Endothelial cell of umbilical vein (primary cell): ENCODE results near the gene ATIC. TPM values are rescaled to one million over a fixed set of nuclear protein-coding genes. Genes with fewer than 3 reads are reported as not detected.
A peak's percentile ranks its signal among the peaks of the same experiment; 100 is the strongest.

Experiments
- BruUV-seq: library from RNA; stranded (reverse); fragments of 400-500 nt; replicated peaks from 2 replicates; lab custom pipeline; 2021; lab: Mats Ljungman, UMichigan
- CTCF ChIA-PET: fragments of 300-600, 350-600 bp; sonication (Branson Sonifier 250); formaldehyde crosslinking; loops from one replicate; lab custom pipeline; 2021; ENCODE audit warnings: antibody characterized with exemption, inconsistent platforms; lab: Charles Lee
- POLR2A ChIA-PET: fragments of 300-600, 350-600 bp; sonication (Branson Sonifier 250); formaldehyde crosslinking; loops from one replicate; lab custom pipeline; 2021; ENCODE audit warnings: antibody characterized with exemption, inconsistent platforms; lab: Charles Lee
- DNase-seq: peaks from one replicate; pipeline ENCODE4 v3.0.0-alpha.2; 2011; ENCODE audit warnings: low read depth, low spot score
- FAIRE-seq: peaks from 2 replicates; lab custom pipeline; 2011; peaks lifted over from hg19 to GRCh38; lab: Jason Lieb, UNC
- H2AFZ ChIP-seq: 2 replicates; pipeline ENCODE4 v1.6.0; 2012; ENCODE audit warnings: low read depth, low read length, control low read depth, inconsistent platforms
- H3K27ac ChIP-seq: 2 replicates; pipeline ENCODE4 v1.5.1; 2011; ENCODE audit warnings: low read depth, mild to moderate bottlenecking, control low read depth, low read length, moderate library complexity; ENCODE audit not compliant: insufficient read depth
- H3K27me3 ChIP-seq, 2 experiments: 2 replicates each; pipeline versions ENCODE4 v1.6.0 to v1.6.1; 2011; ENCODE audit warnings: low read length in 2 of 2, mixed read lengths in 1 of 2; ENCODE audit not compliant: control insufficient read depth in 2 of 2, insufficient read depth in 2 of 2
- H3K36me3 ChIP-seq, 2 experiments: 2 replicates in 1 of 2; 3 replicates in 1 of 2; pipeline ENCODE4 v1.5.1; 2011; ENCODE audit warnings: low read length in 2 of 2, mild to moderate bottlenecking in 1 of 2, moderate library complexity in 1 of 2; ENCODE audit not compliant: control insufficient read depth in 2 of 2, insufficient read depth in 2 of 2; ENCODE audit errors: extremely low read depth in 1 of 2
- H3K4me1 ChIP-seq: 3 replicates; pipeline ENCODE4 v1.5.1; 2011; ENCODE audit warnings: mild to moderate bottlenecking, low read length; ENCODE audit not compliant: control insufficient read depth, insufficient read depth; ENCODE audit errors: extremely low read depth
- H3K4me2 ChIP-seq: 2 replicates; pipeline ENCODE4 v1.6.1; 2011; ENCODE audit warnings: low read length, control low read depth, mixed read lengths; ENCODE audit not compliant: insufficient read depth
- H3K4me3 ChIP-seq, 3 experiments: fragments of 200-600 bp in 1 of 3; sonication (generic), shearing (Covaris generic) in 1 of 3; replicated peaks in 1 of 3; 2 replicates each; pipeline ENCODE4 v1.5.1; 2011 to 2016; ENCODE audit warnings: control low read depth in 3 of 3, low read length in 3 of 3, mild to moderate bottlenecking in 2 of 3, inconsistent platforms in 1 of 3, low read depth in 1 of 3, moderate library complexity in 1 of 3; ENCODE audit not compliant: insufficient read depth in 1 of 3
- H3K79me2 ChIP-seq: 2 replicates; pipeline ENCODE4 v1.6.0; 2012; ENCODE audit warnings: low read length, inconsistent platforms; ENCODE audit not compliant: control insufficient read depth, insufficient read depth
- H3K9ac ChIP-seq: replicated peaks from 2 replicates; pipeline ENCODE3; 2011; ENCODE audit warnings: low read length, control low read depth; ENCODE audit not compliant: insufficient read depth; ENCODE audit errors: extremely low read depth
- H3K9me1 ChIP-seq: replicated peaks from 3 replicates; pipeline ENCODE4 v1.6.0; 2011; ENCODE audit warnings: mild to moderate bottlenecking, low read length; ENCODE audit not compliant: control insufficient read depth, insufficient read depth; ENCODE audit errors: extremely low read depth
- H3K9me3 ChIP-seq: replicated peaks from 2 replicates; pipeline ENCODE4 v1.5.1; 2012; ENCODE audit warnings: low read length, inconsistent platforms; ENCODE audit not compliant: control insufficient read depth, insufficient read depth
- H4K20me1 ChIP-seq: replicated peaks from 2 replicates; pipeline ENCODE3; 2011; ENCODE audit warnings: mild to moderate bottlenecking, low read length; ENCODE audit not compliant: control insufficient read depth, insufficient read depth; ENCODE audit errors: extremely low read depth
- JUN ChIP-seq: IDR thresholded peaks from 2 replicates; pipeline ENCODE4 v1.6.1; 2011; ENCODE audit warnings: borderline replicate concordance, low read depth; ENCODE audit not compliant: insufficient read length, insufficient read depth
- POLR2A ChIP-seq: IDR thresholded peaks from 2 replicates; pipeline ENCODE4 v1.6.1; 2012; ENCODE audit warnings: low read depth, mild to moderate bottlenecking, control low read depth, low read length
- POLR2AphosphoS5 ChIP-seq: IDR thresholded peaks from 2 replicates; pipeline ENCODE4 v1.6.1; 2012; ENCODE audit warnings: low read depth, mild to moderate bottlenecking, control low read depth, low read length, moderate library complexity; ENCODE audit not compliant: insufficient read depth
- dilution Hi-C: fragments of 300-500 bp; cut with MboI; formaldehyde crosslinking; loops from one replicate; pipeline ENCODE4 v1.15.0; 2019; ENCODE audit warnings: low sequenced_read_pairs; ENCODE audit not compliant: extremely low pct_ligation_motif_present
- intact Hi-C: fragments of 100-400 bp; cut with micrococcal nuclease; formaldehyde crosslinking; loops from one replicate; pipeline ENCODE4 v1.10.0; 2022
- polyA plus RNA-seq, 4 experiments: library from polyadenylated mRNA; depleted of rRNA in 3 of 4; stranded (reverse) in 3 of 4; unstranded in 1 of 4; fragments of >200 nt; gene quantifications; 2 replicates each; pipeline versions ENCODE4 v1.2.1 to v1.2.3, GENCODE V29; 2011 to 2012; ENCODE audit warnings: missing spikeins in 1 of 4
- total RNA-seq: library from RNA; stranded (reverse); gene quantifications from 2 replicates; pipeline ENCODE4 v1.2.3, GENCODE V29; 2021

Gene ATIC
- total and polyA plus RNA-seq, 2 donors (not counting 3 experiments of a cell fraction or from before 2014, with no cell fraction given) = 29.5 to 80.2 TPM

- DNase-seq (no peak), FAIRE-seq (peak; percentile 15)
- POLR2A ChIA-PET = interaction anchor here (1.2 kb wide), 1 partner anchor 21 kb away, joined by 3 read pairs; no protein-coding TSS in a partner anchor
- Histone ChIP-seq H4K20me1 (no peaks in the 10 kb centered on the region), H3K9me3 (no peaks in the 10 kb centered on the region), H3K9me1 (no peaks in the 10 kb centered on the region), H3K4me3 (no peak overlapping the region), H3K9ac (no peak overlapping the region), H3K27ac (no peak overlapping the region), H3K4me1 (no peaks in the 10 kb centered on the region), H3K36me3 (peaks cover 53 to 86% of the 10 kb centered on the region in 2 experiments), H3K4me2 (no peak overlapping the region), H3K79me2 (peaks cover 2% of the 10 kb centered on the region), H3K27me3 (no peaks in the 10 kb centered on the region), H2AFZ (no peak overlapping the region)
- no peak for TF ChIP-seq POLR2A
- TF ChIP-seq POLR2AphosphoS5 = peak; percentile 9
- CTCF ChIA-PET = no interaction called here
- no TSS peak for BruUV-seq
- dilution Hi-C loops (no loop called here), intact Hi-C loops (no loop called here)
Observed at GRCh38 chr2:215376103-215376780, 64.4 kb downstream of the ATIC start.

- Histone ChIP-seq H3K4me3 (no peak overlapping the region), H3K36me3 (peaks cover 51 to 85% of the 10 kb centered on the region in 2 experiments), H3K9me3 (no peaks in the 10 kb centered on the region), H3K4me1 (no peaks in the 10 kb centered on the region), H3K27me3 (no peaks in the 10 kb centered on the region), H3K4me2 (no peak overlapping the region), H3K79me2 (peaks cover 2% of the 10 kb centered on the region), H3K9ac (no peak overlapping the region), H2AFZ (no peak overlapping the region), H3K9me1 (no peaks in the 10 kb centered on the region), H3K27ac (no peak overlapping the region), H4K20me1 (no peaks in the 10 kb centered on the region)
- CTCF ChIA-PET = no interaction called here
- FAIRE-seq (no peak), DNase-seq (no peak)
- dilution Hi-C loops = no loop called here
- POLR2A ChIA-PET = interaction anchor here (1.2 kb wide), 1 partner anchor 19 kb away, joined by 3 read pairs; no protein-coding TSS in a partner anchor
- peak; percentile 34 for TF ChIP-seq POLR2A
- no peak for TF ChIP-seq JUN
- no TSS peak for BruUV-seq
- intact Hi-C loops = no loop called here
Observed at GRCh38 chr2:215377283-215377682, 65.4 kb downstream of the ATIC start.
